ENCODE results near the gene DYNLRB2.

DYNLRB2 gene

GRCh38 chr16:80556481-80556880 lies 15.7 kb downstream of the DYNLRB2 start:
- no peak for TF ChIP-seq EZH2 (IDR thresholded peaks at IDR 0.05; ENCODE audit: borderline replicate concordance, low read length)
- TF ChIP-seq, protein P1, sequence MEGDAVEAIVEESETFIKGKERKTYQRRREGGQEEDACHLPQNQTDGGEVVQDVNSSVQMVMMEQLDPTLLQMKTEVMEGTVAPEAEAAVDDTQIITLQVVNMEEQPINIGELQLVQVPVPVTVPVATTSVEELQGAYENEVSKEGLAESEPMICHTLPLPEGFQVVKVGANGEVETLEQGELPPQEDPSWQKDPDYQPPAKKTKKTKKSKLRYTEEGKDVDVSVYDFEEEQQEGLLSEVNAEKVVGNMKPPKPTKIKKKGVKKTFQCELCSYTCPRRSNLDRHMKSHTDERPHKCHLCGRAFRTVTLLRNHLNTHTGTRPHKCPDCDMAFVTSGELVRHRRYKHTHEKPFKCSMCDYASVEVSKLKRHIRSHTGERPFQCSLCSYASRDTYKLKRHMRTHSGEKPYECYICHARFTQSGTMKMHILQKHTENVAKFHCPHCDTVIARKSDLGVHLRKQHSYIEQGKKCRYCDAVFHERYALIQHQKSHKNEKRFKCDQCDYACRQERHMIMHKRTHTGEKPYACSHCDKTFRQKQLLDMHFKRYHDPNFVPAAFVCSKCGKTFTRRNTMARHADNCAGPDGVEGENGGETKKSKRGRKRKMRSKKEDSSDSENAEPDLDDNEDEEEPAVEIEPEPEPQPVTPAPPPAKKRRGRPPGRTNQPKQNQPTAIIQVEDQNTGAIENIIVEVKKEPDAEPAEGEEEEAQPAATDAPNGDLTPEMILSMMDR (IDR thresholded peaks at IDR 0.05; ENCODE audit: low read length): no peak
- Histone ChIP-seq H3K4me1 (ENCODE audit: insufficient read depth, low read length, severe bottlenecking) (no peaks in the 10 kb centered on the region), H3K27ac (ENCODE audit: low read depth, low read length, poor library complexity, severe bottlenecking) (no peak overlapping the region), H3K9me2 (ENCODE audit: low read depth, low read length) (no peaks in the 10 kb centered on the region), H2AFZ (ENCODE audit: low read length) (no peak overlapping the region), H3K27me3 (ENCODE audit: insufficient read depth, low read length) (no peaks in the 10 kb centered on the region), H3K4me3 (ENCODE audit: low read depth, low read length, poor library complexity, severe bottlenecking) (no peak overlapping the region), H3K4me2 (ENCODE audit: low read length) (no peak overlapping the region), H4K20me1 (ENCODE audit: insufficient read depth, low read length) (no peaks in the 10 kb centered on the region), H3F3A (ENCODE audit: insufficient read depth, low read length) (no peaks in the 10 kb centered on the region), H3K9ac (ENCODE audit: low read length) (no peak overlapping the region), H3K9me3 (ENCODE audit: low read length) (no peaks in the 10 kb centered on the region), H3K36me3 (ENCODE audit: insufficient read depth, low read length) (no peaks in the 10 kb centered on the region), H3K79me2 (ENCODE audit: insufficient read depth, low read length) (no peaks in the 10 kb centered on the region)

DNA sequence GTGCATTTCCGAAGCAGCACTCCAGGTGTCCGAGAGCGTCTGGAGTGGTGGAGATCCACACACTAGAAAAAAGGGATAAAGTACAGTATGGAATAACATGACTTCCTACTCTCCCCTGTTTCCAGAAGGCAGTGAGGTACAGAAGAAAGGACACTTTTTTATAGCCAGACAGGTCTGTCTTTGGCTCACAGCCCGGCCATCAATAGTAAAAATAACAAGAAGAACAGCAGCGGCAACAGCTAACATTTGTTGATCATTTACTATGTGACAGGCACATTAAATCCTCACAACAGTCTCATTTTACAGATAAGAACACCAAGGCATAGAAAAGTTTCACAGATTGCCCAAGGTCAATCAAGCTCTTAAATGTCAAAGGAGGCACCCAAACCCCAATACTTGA lies 16.2 kb downstream of the DYNLRB2 start:
- Histone ChIP-seq H3K9me2 (ENCODE audit: low read depth, low read length) (no peaks in the 10 kb centered on the region), H3K4me3 (ENCODE audit: low read depth, low read length, poor library complexity, severe bottlenecking) (no peak overlapping the region), H3K27me3 (ENCODE audit: insufficient read depth, low read length) (no peaks in the 10 kb centered on the region), H4K20me1 (ENCODE audit: insufficient read depth, low read length) (no peaks in the 10 kb centered on the region), H3K27ac (ENCODE audit: low read depth, low read length, poor library complexity, severe bottlenecking) (no peak overlapping the region), H3K9me3 (ENCODE audit: low read length) (no peaks in the 10 kb centered on the region), H3K79me2 (ENCODE audit: insufficient read depth, low read length) (no peaks in the 10 kb centered on the region), H3K9ac (ENCODE audit: low read length) (no peak overlapping the region), H3K36me3 (ENCODE audit: insufficient read depth, low read length) (no peaks in the 10 kb centered on the region), H3K4me1 (ENCODE audit: insufficient read depth, low read length, severe bottlenecking) (no peaks in the 10 kb centered on the region), H3K4me2 (ENCODE audit: low read length) (no peak overlapping the region), H2AFZ (ENCODE audit: low read length) (no peak overlapping the region), H3F3A (ENCODE audit: insufficient read depth, low read length) (no peaks in the 10 kb centered on the region)
- no peak for TF ChIP-seq EZH2 (IDR thresholded peaks at IDR 0.05; ENCODE audit: borderline replicate concordance, low read length)
- TF ChIP-seq, protein P1 (IDR thresholded peaks at IDR 0.05; ENCODE audit: low read length): no peak

DNA sequence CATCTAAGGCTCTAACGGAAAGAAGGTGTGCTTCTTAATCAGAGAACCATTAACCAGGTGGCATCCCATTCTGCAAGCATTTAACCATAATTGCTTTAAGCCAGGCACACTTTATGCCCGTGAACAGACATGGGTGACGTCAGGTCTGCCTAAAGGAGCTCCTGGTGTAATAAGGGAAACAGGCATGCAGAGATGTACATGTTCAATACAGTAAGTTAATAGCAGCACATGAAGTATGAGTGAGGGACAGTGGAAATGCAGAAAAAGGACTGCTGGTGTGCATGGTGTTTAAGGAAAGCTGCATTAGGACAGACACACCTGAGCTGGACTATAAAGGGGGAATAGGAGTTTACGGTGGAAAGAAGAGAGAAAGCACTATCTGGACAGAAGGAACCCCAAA lies 18.6 kb downstream of the DYNLRB2 start:
- TF ChIP-seq, protein P1 (IDR thresholded peaks at IDR 0.05; ENCODE audit: low read length): no peak
- TF ChIP-seq EZH2 (IDR thresholded peaks at IDR 0.05; ENCODE audit: borderline replicate concordance, low read length): no peak

More for the DNA sequence above, 18.6 kb downstream of the DYNLRB2 start:
- no peaks in the 10 kb centered on the region for H3F3A ChIP-seq (ENCODE audit: insufficient read depth, low read length)
- no peaks in the 10 kb centered on the region for H3K4me1 ChIP-seq (ENCODE audit: insufficient read depth, low read length, severe bottlenecking)
- H4K20me1 ChIP-seq (ENCODE audit: insufficient read depth, low read length): no peaks in the 10 kb centered on the region
- H3K36me3 ChIP-seq (ENCODE audit: insufficient read depth, low read length): no peaks in the 10 kb centered on the region
- no peak overlapping the region for H2AFZ ChIP-seq (ENCODE audit: low read length)
- H3K9me3 ChIP-seq (ENCODE audit: low read length): no peaks in the 10 kb centered on the region
- no peaks in the 10 kb centered on the region for H3K27me3 ChIP-seq (ENCODE audit: insufficient read depth, low read length)
- H3K27ac ChIP-seq (ENCODE audit: low read depth, low read length, poor library complexity, severe bottlenecking): no peak overlapping the region
- H3K79me2 ChIP-seq (ENCODE audit: insufficient read depth, low read length): no peaks in the 10 kb centered on the region
- no peak overlapping the region for H3K4me2 ChIP-seq (ENCODE audit: low read length)
- H3K4me3 ChIP-seq (ENCODE audit: low read depth, low read length, poor library complexity, severe bottlenecking): no peak overlapping the region
- H3K9ac ChIP-seq (ENCODE audit: low read length): no peak overlapping the region
- no peaks in the 10 kb centered on the region for H3K9me2 ChIP-seq (ENCODE audit: low read depth, low read length)
